GM13977 (cell line): ENCODE measurements around the gene NUDT9.
"Not testable (repeated sequence)": the region's sequence is repeated elsewhere in the genome, so short reads cannot be mapped to it uniquely, and the experiment has no call there.

ENCODE experiments used
- DNase-seq: peaks from one replicate; pipeline ENCODE4 v3.0.0; 2012; ENCODE audit warnings: low spot score
- CTCF ChIP-seq: IDR thresholded peaks from 2 replicates; pipeline ENCODE4 v1.5.1; 2012; ENCODE audit warnings: mild to moderate bottlenecking, control low read depth; ENCODE audit not compliant: insufficient read depth; ENCODE audit errors: extremely low read depth, missing control alignments
- in situ Hi-C: fragments of 300-500 bp; cut with MboI; formaldehyde crosslinking; loops from one replicate; pipeline ENCODE4 v1.12.0; 2022; ENCODE audit warnings: low sequenced_read_pairs, low pct_unique_long_range_greater_than_20kb, mixed read lengths, inconsistent platforms; ENCODE audit not compliant: unreplicated experiment

Gene NUDT9

GRCh38 chr4:87399148-87399547, 23.2 kb upstream of the NUDT9 start:
- in situ Hi-C loops, result no loop called here
- no peak for DNase-seq
- TF ChIP-seq CTCF, result no peak

GRCh38 chr4:87399954-87400353, 22.4 kb upstream of the NUDT9 start:
- in situ Hi-C loops, result no loop called here
- no peak for DNase-seq
- no peak for TF ChIP-seq CTCF

DNA sequence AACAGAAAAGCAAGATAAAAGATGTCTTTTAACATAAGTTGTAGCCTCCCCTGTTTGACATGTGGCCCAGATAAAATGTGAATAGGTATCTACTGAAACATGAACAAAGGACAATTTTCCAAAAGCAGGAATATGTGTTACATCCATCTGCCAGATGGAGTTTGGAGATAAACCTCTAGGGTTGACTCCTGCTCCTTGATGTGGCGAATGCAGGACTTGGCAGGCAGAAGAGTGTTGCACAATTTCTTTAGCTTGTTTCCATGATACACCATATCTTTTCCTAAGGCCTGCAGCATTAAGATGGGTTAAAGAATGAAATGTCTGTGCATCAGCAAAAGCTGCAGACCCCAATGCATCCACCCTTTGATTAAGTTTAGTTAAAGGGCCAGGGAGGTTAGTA, 18.6 kb upstream of the NUDT9 start:
- in situ Hi-C loops, DNase-seq: not testable (repeated sequence)

GRCh38 chr4:87405211-87405820, 17.1 kb upstream of the NUDT9 start:
- no peak for TF ChIP-seq CTCF
- in situ Hi-C loops, result no loop called here
- no peak for DNase-seq

DNA sequence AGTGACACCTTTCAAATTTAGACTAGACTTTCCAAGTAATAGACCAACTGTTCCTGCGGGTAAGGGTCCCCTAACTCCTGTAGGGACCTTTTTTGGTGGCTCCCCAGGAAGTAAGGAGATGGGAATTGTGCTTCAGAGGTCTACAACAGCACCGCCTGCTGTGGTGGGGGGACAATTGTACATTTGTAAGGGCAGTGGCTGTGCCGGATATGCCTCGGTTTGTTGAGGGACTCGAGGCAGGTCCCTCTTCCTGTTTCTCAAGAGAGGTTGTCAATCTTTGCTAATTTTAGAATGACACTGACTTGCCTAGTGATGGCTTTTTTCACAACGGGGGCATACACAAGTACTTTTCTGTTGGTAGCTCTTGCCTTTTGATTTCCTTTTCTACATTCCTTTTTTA, 15.9 kb upstream of the NUDT9 start:
- in situ Hi-C loops, result no loop called here
- no peak for DNase-seq
- no peak for TF ChIP-seq CTCF

- in situ Hi-C loops, DNase-seq: not testable (repeated sequence)
These were observed 15.5 kb upstream of the NUDT9 start for GRCh38 chr4:87406902-87407301.

DNA sequence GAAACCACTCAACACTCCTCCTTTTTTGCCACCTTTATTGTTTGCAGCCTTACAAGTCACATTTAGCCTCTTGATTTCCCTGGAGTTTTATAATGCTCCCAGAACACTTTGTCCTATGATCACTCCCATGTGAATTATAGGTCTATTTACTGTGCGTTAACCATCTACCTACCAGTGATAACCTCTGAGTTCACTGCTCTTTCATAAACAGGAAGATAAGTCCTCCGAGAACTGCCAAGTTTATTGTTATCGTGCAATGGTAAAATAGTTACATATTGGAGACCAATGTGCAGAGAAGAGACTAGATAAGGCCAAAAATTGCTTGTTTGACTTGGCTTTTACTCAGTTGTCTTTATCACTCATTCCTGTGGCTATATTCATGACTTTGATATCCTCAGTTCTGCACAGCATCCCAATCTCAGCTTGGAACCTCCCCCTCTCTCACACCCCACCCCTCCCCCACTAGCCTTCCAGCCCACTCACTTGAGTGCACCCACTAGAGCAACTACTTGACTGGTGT, 12.9 kb upstream of the NUDT9 start:
- in situ Hi-C loops, result no loop called here
- TF ChIP-seq CTCF, result no peak
- DNase-seq, result no peak

DNA sequence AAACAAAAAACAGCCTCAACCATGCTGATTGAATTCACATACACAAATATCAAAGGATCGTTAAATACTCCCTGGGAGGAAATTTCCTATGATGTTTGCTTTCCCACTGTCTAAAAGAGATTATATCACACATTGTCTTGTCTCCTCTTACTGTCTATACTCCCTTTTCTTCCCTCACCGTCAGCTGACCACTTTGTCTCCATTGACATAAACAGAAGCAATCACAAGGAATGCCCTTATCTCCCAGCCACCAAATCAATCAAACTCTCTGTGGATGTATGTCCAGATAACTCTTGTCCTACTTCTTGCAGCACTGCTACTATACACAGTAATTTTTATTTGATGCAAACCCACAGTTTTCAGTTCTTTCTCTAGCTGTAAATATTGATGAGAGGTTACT, 12.2 kb upstream of the NUDT9 start:
- in situ Hi-C loops, result no loop called here
- no peak for DNase-seq
- no peak for TF ChIP-seq CTCF
